NCI-H82 (cell line): ENCODE results near the gene PRSS22.

Source experiments
- DNase-seq: peaks from one replicate; lab custom pipeline; 2025; lab: John Stamatoyannopoulos, UW

PRSS22 gene

GRCh38 chr16:2829501-2830354, 28.2 kb downstream of the PRSS22 start, which contains the start of gene ZG16B:
Gene ZG16B (plus strand): TSS chr16:2830303. CDS start chr16:2830442, 139 bp downstream.
- no peak for DNase-seq

- DNase-seq, result no peak
Observed at GRCh38 chr16:2828876-2829430, 29.0 kb downstream of the PRSS22 start.

- no peak for DNase-seq
Observed at GRCh38 chr16:2828521-2828840, 29.5 kb downstream of the PRSS22 start.

GRCh38 chr16:2827831-2828520, 30.0 kb downstream of the PRSS22 start:
- no peak for DNase-seq

- DNase-seq, result no peak
Observed at GRCh38 chr16:2827374-2827791, 30.6 kb downstream of the PRSS22 start.

GRCh38 chr16:2826591-2827373, 31.2 kb downstream of the PRSS22 start:
- DNase-seq, result no peak

GRCh38 chr16:2825906-2826305, 32.1 kb downstream of the PRSS22 start:
- DNase-seq, result peak; percentile 24

- no peak for DNase-seq
Observed at GRCh38 chr16:2825049-2825742, 32.8 kb downstream of the PRSS22 start.

- DNase-seq, result no peak
Observed at GRCh38 chr16:2824626-2825025, 33.3 kb downstream of the PRSS22 start.

GRCh38 chr16:2822496-2822895, 35.5 kb downstream of the PRSS22 start:
- DNase-seq, result no peak

- DNase-seq, result no peak
Observed at GRCh38 chr16:2822158-2822495, 35.8 kb downstream of the PRSS22 start.

- no peak for DNase-seq
Observed at GRCh38 chr16:2821487-2822157, 36.3 kb downstream of the PRSS22 start.

GRCh38 chr16:2820836-2821486, 37.0 kb downstream of the PRSS22 start:
- no peak for DNase-seq

GRCh38 chr16:2819939-2820835, 37.8 kb downstream of the PRSS22 start:
- DNase-seq, result no peak

GRCh38 chr16:2819179-2819938, 38.6 kb downstream of the PRSS22 start:
- DNase-seq, result no peak

GRCh38 chr16:2818272-2818876, 39.6 kb downstream of the PRSS22 start:
- DNase-seq, result no peak

- peak; percentile 49 for DNase-seq
Observed at GRCh38 chr16:2817340-2818271, 40.4 kb downstream of the PRSS22 start.
